HEK293T (cell line): ENCODE measurements around the gene SPOUT1.

Experiments
- ARNT ChIP-seq: fragments of 450-650 bp; IDR thresholded peaks from 2 replicates; pipeline ENCODE4 v1.6.1; 2017; ENCODE audit warnings: mild to moderate bottlenecking
- ELF4 ChIP-seq: fragments of 450-650 bp; IDR thresholded peaks from 2 replicates; pipeline ENCODE4 v1.6.1; 2017; ENCODE audit warnings: antibody characterized with exemption
- FOXK2 ChIP-seq: fragments of 450-650 bp; IDR thresholded peaks from 2 replicates; pipeline ENCODE4 v1.6.1; 2016; ENCODE audit warnings: mild to moderate bottlenecking
- HDGF ChIP-seq: fragments of 450-650 bp; IDR thresholded peaks from 2 replicates; pipeline ENCODE4 v1.6.1; 2017; ENCODE audit warnings: antibody characterized with exemption, borderline replicate concordance

- TF ChIP-seq HDGF (no peak), ARNT (no peak), FOXK2 (no peak), ELF4 (no peak)
Measured at GRCh38 chr9:128790536-128790935, 39.1 kb downstream of the SPOUT1 start.
